GM18526 (cell line): Measurements from ENCODE around the gene SOX8.

Experiments
- POLR2A ChIP-seq: IDR thresholded peaks from 3 replicates; pipeline ENCODE4 v1.6.1; 2011; ENCODE audit not compliant: insufficient read length; ENCODE audit errors: extremely low read depth

The SOX8 gene

DNA sequence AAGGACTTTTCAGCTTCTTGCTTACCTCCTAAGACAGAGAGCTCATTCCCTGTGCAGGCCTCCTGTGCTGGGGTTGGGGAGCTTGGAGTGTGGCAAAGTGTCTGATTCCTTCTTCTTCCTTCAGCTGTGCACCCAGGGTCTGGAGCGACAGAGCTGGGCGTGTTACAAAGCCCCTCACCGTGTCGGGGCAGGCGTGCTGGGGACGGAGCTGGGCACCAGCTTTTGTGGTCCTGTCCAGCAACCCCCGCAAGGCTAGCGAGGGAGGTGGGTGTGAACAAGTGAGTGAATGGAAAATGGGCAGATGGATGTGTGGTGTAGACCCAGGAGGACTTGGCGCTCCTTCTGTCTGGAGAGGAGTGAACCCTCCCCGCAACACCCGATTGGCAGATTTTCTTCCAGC is 23.7 kb downstream of the SOX8 start:
- no peak for TF ChIP-seq POLR2A

DNA sequence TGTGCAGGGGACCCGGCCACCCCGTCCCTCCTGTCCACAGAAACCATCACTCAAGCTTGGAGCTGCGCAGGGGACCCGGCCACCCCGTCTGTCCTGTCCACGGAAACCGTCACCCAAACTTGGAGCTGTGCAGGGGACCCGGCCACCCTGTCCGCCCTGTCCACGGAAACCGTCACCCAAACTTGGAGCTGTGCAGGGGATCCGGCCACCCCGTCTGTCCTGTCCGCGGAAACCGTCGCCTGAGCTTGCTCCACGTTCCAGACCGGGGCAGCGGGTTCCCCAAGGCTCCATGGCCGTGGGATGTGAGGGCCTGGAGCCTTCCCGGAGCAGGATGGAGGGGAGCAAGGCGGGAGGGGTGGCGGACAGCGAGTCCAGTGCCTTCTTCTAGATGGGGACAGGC is 25.2 kb downstream of the SOX8 start:
- no peak for TF ChIP-seq POLR2A

DNA sequence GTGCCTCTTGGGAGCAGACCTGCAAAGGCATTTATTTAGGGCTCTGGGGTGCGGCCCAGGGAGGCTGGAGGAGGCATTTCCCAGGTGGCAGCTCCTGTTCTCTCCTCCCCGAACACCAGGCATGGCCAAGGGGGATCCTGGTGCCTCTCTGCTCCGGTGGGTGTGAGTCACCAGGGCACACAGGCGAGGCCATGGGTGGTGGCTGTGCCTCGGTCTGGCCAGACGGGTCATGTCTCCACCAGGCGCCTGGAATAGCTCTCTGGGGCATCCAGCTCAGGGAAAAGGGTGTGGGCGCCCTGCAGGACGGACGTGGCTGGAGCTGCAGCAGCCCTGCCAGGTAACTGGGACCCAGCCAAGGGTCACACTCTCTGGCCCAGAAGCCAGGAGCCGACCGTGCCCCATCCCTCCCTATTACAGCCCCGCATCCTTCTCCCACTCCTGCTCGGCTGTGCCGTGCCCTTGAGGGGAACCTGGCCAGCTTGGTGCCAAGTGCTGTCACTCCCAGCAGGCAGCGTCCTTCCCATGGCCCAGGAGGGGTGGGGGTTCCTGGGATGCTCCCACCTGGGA is 25.8 kb downstream of the SOX8 start:
- no peak for TF ChIP-seq POLR2A

DNA sequence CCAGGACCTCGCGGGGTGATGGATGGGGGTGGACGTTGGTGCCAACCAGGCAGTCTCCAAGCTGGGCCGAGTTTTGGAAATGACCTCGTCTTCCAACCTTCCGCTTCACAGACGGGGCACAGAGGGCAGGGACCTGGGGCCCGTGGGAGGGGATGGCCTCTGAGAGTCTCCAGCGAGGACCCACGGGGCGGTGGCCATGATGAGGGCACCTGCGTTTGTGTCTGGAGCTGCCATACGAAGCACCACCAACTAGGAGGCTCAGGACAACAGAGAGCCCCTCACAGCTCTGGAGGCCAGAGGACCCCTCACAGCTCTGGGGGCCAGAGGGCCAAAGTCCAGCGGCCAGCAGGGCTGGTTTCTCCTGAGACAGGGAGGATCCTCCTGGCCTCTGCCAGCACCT is 26.5 kb downstream of the SOX8 start:
- TF ChIP-seq POLR2A: no peak

DNA sequence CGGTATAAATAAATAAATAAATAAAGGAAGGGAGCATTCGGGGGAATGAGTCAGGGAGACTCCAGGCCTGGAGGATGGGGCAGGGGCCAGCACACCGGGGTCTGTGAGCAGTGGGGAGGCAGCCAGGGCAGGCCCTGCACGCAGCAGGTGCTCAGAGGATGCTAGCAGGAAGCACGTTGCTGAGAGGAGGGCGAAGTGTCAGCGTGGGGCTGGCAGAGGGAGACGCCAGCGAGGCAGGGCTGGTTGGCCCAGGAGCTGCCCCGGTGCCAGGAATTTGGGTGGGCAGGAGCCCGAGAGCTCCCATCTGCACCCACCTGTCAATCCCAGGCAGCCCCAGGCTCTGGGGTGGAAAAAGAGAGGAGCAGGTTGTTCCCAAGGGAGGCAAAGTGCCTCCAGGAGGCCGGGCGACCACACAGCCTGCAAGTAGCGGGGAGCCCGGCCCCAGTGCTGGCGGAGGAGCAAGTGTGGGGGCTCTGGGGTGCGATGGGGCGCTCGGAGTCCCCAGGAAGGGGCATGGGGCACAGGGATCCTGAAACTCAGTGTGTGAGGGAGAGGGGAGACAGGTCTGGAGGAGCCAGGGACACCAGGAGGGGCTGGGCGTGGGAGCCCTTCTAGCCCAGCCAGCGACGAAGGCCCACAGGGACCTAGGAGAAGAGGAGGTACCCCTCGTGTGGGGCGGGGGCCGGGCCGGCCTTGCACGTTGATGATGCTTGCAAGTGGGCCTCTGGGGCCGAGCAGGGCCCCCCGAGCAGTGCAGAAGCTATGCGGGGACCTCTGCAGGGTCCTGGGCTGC is 28.0 kb downstream of the SOX8 start:
- no peak for TF ChIP-seq POLR2A

DNA sequence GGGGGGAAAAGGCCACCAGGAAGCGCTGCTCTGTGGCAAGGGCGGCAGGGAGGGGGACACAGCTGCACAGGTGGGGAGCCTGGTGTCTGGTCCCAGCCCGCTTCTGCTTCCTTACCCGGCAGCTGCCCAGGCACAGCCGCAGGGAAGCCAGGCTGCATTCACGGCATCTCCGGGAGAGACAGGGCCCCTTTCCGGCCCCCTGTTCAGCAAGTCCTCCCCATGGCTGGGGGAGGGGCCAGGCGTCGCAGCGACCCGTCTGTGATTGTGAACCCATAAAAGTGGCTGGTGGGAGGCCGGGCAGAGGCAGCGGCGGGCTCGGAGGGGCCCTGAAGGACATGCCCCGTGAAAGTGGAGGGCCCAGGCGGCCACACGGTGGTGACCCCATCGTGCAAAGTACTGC is 28.7 kb downstream of the SOX8 start:
- TF ChIP-seq POLR2A: no peak

DNA sequence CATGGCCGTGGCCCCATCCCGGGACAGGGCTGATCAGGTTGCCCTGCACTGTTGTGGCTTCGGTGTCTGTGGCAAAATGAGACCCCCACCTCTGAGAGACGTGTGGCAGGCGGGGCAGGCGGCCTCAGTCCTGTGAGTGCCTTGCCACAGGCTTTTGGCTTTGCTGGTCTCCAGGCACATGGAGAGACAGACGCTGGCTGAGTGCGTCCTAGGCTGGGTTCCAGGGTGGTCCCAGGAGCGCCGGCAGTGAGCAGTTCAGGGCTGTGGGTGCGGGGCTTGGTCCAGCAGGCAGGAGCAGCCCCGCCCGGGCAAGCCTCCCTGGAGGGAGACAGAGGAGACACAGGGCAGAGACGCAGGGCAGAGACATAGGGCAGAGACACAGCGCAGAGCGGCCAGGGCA is 29.2 kb downstream of the SOX8 start:
- TF ChIP-seq POLR2A: no peak

DNA sequence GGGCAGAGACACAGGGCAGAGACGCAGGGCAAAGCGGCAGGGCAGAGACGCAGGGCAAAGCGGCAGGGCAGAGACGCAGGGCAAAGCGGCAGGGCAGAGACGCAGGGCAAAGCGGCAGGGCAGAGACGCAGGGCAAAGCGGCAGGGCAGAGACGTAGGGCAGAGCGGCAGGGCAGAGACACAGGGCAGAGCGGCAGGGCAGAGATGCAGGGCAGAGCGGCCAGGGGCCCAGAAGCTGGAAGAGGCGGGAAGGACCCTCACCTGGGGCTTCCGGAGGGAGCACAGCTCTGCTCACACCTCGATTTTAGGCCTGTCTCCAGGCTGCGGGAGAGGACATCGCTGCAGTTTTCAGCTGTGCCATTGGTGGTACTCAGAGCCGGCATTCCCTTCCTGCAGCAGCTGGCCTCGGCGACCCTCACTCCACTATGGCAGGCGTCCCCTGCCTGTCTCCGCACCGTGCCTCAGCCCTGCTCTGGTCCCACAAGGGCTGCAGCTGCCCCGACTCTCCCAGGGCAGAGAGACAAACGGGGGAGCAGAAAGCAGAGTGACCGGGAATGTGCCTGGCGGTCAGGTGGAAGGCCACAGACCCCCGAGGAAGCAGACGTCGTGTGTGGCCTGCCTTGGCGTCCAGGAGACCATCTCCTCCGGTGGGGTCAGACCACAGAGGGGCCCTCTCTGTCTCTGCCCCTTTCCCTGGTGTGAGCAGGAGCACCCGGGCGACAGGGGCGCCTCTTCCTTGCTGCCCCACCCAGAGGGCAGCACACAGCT is 29.9 kb downstream of the SOX8 start:
- TF ChIP-seq POLR2A: no peak

DNA sequence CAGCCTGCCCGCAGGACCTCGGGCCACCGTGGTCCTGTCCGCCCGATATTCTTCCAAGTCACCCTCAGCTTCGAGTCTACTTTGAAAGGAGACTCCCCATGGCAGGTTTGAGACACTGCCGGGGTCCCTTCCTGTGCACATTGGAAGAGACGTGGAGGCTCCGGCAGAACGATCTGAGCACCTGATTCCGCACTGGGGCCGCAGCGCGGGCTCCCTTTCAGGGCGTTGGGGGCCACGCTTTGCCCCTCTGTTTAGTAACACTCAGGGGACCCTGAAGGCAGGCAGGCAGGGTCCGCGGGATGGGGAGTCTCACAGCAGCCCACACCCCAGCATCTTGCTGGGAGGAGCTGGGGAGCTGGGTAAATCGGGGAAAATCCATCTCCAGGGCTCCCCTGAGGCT is 30.6 kb downstream of the SOX8 start:
- TF ChIP-seq POLR2A: no peak

DNA sequence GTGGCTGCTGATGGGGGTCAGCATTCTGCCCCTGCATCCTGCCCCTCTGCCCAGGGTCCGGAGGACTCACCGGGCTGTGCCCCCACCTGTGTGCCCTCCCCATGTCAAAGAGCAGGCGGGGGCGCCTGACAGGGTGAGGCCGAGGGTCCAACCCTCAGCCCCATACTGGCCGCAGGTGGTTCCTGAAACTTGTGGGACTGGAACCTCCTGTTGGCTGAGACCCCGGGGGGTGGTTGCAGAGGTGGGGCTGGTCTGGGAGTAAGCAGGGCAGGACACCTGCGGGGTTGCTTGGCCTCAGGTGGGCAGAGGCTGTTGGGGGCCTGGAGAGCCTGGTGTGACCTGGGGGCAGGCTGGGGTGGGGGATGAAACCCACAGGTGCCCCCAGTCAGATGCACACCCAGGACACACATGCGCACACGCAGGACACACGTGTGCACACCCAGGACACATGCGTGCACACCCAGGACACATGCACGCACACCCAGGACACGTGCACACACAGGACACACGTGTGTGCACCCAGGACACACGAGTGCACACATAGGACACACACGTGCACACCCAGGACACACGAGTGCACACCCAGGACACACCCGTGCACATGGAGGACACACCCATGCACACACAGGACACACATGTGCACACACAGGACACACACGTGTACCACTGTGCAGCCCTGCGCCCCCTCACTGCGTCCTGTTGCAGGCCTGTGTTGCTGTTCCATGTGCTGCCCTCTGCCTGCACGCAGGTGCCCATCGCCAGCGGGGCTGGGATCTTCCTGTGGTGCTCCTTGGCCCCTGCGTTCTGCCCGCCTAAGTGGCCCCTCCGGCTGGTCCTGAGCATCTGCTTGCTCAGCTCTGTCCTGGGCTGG is 31.4 kb downstream of the SOX8 start:
- TF ChIP-seq POLR2A: no peak

DNA sequence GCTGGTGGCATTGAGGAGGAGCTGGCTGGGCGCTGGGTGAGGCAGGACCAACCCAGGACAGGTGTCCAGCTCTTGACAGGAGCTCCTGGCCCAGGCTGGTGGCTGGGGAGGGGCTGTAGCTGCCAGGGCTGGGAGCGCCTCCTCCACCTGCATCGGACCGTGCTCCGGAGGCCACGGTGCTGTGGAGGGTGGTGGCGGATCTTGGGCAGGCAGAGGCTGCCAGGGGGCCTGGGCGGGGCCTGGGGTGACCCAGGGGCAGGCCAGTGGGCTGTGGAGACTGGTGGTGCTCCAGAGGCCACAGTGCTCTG is 32.0 kb downstream of the SOX8 start:
- no peak for TF ChIP-seq POLR2A

DNA sequence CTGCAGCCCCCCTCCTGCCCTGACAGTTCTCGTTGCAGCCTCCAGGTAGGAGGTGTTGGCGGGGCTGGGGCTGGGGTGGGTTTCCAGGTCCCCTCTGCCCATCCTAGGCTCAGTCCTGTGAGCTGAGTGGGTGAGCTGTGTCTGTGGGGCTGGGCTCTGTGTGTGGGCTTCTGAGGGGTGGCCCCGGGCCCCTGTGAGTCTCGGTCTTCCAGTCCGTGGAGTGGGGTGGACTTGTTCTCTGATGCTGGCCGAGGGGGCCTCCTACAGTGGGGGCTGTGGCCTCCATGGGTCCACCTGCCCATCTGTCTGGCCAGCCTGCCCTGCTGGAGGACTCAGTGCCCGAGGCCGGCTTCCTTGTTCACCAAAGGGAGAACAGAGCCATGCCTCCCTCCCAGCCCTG is 32.7 kb downstream of the SOX8 start:
- no peak for TF ChIP-seq POLR2A

DNA sequence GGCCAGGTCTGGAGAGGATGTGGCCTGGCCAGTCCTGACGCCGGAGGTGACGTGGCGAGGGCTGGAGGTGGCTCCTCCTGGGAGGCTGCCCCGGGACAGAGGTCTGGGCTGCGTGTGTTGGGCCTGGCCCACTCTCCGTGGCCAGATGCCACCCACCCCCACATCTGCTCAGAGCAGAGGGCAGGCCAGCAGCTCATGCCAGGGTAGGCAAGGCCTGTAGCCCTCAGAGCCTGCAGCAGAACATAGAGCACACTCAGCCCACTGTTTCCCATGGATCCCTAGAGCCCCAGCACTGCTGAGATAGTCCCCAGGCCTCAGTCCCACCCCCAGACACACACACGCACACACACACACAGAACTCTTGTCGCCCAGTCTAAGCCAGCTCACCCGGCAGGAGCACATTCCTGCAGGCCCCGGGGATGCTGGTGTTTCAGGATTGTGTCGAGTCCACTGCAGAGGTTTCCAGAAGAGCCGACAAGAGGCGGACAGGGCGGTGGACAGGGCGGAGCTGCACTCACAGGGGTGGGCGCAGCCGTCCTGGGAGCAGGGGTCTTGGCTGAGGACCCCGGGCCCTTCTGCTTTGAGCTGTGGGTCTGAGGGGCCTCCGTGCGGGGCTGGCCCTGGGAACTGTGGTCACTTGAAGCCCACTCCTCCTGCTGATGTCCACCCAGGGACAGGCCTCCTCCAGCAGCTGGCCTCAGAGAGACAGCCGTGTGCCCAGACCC is 33.4 kb downstream of the SOX8 start:
- TF ChIP-seq POLR2A: no peak

DNA sequence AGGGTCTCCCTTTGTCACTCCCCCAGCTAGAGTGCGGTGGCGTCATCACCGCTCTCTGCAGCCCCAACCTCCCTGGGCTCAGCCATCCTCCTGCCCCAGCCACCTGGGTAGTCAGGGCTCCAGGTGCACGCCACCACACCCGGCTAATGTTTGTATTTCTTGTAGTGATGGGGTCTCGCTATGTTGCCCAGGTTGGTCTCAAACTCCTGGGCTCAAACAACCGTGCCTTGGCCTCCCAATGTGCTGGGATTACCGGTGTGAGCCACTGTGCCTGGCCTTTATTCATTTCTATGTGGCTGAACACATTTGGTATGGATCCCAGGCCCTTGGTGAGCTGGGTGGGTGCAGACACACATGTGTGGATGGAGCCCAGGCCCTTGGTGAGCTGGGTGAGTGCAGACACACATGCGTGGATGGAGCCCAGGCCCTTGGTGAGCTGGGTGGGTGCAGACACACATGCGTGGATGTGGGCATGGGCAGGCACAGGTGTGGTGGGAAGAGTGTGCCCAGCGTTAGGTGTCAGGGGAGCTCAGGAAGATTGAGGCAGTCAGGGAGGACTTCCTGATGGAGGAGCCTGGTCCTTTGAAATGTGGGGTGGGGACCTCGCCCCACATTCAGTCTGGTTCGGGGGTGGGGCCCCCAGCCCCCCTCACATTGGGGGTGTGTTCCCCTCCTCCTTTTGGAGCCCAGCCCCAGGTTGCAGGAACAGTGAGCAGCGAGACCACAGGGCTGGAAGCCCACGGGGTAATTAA is 37.1 kb downstream of the SOX8 start:
- no peak for TF ChIP-seq POLR2A
